ENCODE data around the gene BCLAF1.

The BCLAF1 gene

GRCh38 chr6:136289579-136290409 is at the start of gene BCLAF1:
BCLAF1 (minus strand) TSS chr6:136289846; CDS start chr6:136279866, 9,980 bp downstream.
- DNase-seq: peak; percentile 99

- DNase-seq: no peak
Measured at GRCh38 chr6:136338486-136338885, 48.8 kb upstream of the BCLAF1 start.

GRCh38 chr6:136337606-136338005 is 48.0 kb upstream of the BCLAF1 start:
- no peak for DNase-seq

GRCh38 chr6:136337121-136337520 is 47.5 kb upstream of the BCLAF1 start:
- DNase-seq: no peak

GRCh38 chr6:136335736-136336363 is 46.2 kb upstream of the BCLAF1 start:
- DNase-seq: no peak

- DNase-seq: no peak
Measured at GRCh38 chr6:136334853-136335252, 45.2 kb upstream of the BCLAF1 start.

- DNase-seq: no peak
Measured at GRCh38 chr6:136334465-136334846, 44.8 kb upstream of the BCLAF1 start.

GRCh38 chr6:136333824-136334464 is 44.3 kb upstream of the BCLAF1 start:
- DNase-seq: no peak

GRCh38 chr6:136331461-136331860 is 41.8 kb upstream of the BCLAF1 start:
- DNase-seq: no peak

GRCh38 chr6:136330634-136331033 is 41.0 kb upstream of the BCLAF1 start:
- DNase-seq: no peak

GRCh38 chr6:136326038-136326553 is 36.5 kb upstream of the BCLAF1 start:
- DNase-seq: no peak

GRCh38 chr6:136324686-136325380 is 35.2 kb upstream of the BCLAF1 start:
- DNase-seq: no peak

GRCh38 chr6:136323431-136324112 is 33.9 kb upstream of the BCLAF1 start:
- no peak for DNase-seq

- no peak for DNase-seq
Measured at GRCh38 chr6:136319732-136320131, 30.1 kb upstream of the BCLAF1 start.

- no peak for DNase-seq
Measured at GRCh38 chr6:136318676-136319075, 29.0 kb upstream of the BCLAF1 start.

GRCh38 chr6:136317971-136318370 is 28.3 kb upstream of the BCLAF1 start:
- no peak for DNase-seq

GRCh38 chr6:136317021-136317694 is 27.5 kb upstream of the BCLAF1 start:
- DNase-seq: peak; percentile 68

- no peak for DNase-seq
Measured at GRCh38 chr6:136315594-136315993, 25.9 kb upstream of the BCLAF1 start.

- no peak for DNase-seq
Measured at GRCh38 chr6:136312975-136313374, 23.3 kb upstream of the BCLAF1 start.

- no peak for DNase-seq
Measured at GRCh38 chr6:136309729-136310311, 20.2 kb upstream of the BCLAF1 start.

GRCh38 chr6:136309171-136309570 is 19.5 kb upstream of the BCLAF1 start:
- DNase-seq: no peak
